Activated CD4-positive, CD25-positive, alpha-beta regulatory T cell treated with anti-CD3 and anti-CD28 coated beads, Interleukin-2, amount 50 U/mL, for 72 hours (primary cell): ENCODE results near the gene CSRNP3.
"Not testable (repeated sequence)": the region's sequence is repeated elsewhere in the genome, so short reads cannot be mapped to it uniquely, and the experiment has no call there.

Experiments
- DNase-seq: peaks from one replicate; pipeline ENCODE4 v3.0.0; 2021

Gene CSRNP3

GRCh38 chr2:165637396-165637795 lies 167.9 kb downstream of the CSRNP3 start:
- DNase-seq, result no peak

- DNase-seq, result no peak
Observed at GRCh38 chr2:165639504-165639903, 170.0 kb downstream of the CSRNP3 start.

- no peak for DNase-seq
Observed at GRCh38 chr2:165640247-165640929, 170.9 kb downstream of the CSRNP3 start.

GRCh38 chr2:165645930-165646831 lies 176.7 kb downstream of the CSRNP3 start:
- DNase-seq, result no peak

GRCh38 chr2:165647409-165647808 lies 177.9 kb downstream of the CSRNP3 start:
- DNase-seq, result no peak

DNA sequence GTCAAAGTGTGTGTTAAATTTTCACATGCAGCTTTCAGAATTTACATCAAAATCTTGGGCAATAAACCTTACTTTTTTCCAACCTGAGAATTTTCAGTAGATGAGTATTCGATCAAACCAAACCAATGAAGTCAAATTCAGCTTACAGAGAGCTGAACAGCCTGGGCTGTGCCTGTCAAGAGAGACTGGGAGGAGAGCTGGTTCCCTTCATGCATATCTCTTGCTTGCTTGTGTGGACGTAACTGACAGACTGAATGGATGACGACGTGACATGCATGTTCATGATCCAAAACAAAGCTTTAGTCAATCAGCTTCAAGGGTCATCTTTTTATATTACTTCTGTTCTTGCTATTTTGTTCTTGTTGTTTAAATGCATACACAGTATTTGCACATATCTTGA lies 179.3 kb downstream of the CSRNP3 start:
- no peak for DNase-seq

DNA sequence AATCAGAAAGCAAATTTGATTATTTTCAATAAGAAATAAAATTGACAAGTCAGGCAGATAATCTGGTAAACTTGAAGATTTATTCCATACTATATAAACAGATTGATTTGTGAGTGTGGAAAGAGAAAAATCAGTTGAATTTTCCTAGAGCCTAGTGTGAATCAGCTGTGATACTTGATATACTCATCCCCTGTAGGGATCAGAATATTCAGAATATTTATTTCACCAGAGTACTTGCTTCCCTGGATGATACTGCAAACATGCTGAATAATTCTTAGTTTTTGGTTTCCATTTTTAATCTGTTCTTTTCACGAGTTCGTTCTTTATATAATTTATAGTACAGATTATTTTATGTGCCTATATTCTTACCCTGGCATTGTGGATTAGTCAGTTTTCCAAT lies 181.7 kb downstream of the CSRNP3 start:
- no peak for DNase-seq

- no peak for DNase-seq
Observed at GRCh38 chr2:165655661-165656060, 186.2 kb downstream of the CSRNP3 start.

GRCh38 chr2:165660361-165660760 lies 190.9 kb downstream of the CSRNP3 start:
- no peak for DNase-seq

DNA sequence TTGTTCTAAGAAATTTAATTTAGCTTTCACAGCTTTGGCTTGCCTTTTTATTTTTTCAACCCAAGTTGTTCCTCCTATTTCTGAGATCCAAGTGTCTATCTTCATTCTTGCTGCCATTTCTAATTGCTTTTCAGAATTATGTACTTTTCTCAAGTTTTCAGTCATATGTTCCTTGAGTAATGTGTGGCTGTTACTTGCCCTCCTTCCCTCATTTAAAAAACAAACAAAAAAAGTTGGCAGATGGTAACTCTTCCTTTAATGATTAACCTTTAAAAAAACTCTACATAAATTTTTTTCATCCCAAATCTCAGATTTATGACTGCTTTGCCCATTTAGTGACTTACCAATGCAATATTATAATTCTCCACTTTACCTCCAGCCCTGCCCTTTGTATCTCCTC lies 193.2 kb downstream of the CSRNP3 start:
- no peak for DNase-seq

- DNase-seq, result no peak
Observed at GRCh38 chr2:165665614-165666013, 196.1 kb downstream of the CSRNP3 start.

DNA sequence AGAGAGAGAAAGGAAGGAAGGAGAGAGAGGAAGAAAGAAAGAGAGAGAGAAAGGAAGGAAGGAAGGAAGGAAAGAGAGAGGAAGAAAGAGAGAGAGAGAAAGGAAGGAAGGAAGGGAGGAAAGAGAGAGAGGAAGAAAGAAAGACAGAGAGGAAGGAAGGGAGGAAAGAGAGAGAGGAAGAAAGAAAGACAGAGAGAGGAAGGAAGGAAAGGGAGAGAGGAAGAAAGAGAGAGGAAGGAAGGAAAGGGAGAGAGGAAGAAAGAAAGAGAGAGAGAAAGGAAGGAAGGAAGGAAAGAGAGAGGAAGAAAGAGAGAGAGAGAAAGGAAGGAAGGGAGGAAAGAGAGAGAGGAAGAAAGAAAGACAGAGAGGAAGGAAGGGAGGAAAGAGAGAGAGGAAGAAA lies 196.6 kb downstream of the CSRNP3 start:
- DNase-seq, result not testable (repeated sequence)

DNA sequence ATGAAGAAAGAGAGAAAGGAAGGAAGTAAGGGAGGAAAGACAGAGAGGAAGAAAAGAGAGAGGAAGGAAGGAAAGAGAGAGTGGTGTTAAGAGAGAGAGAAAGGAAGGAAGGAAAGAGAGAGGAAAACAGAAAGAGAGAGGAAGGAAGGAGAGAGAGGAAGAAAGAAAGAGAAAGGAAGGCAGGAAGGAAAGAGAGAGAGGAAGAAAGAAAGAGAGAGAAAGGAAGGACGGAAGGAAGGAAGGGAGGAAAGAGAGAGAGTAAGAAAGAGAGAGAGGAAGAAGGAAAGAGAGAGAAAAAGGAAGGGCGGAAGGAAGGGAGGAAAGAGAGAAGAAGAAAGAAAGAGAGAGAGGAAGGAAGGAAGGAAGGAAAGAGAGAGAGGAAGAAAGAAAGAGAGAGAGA lies 197.1 kb downstream of the CSRNP3 start:
- no peak for DNase-seq

- no peak for DNase-seq
Observed at GRCh38 chr2:165667375-165667774, 197.9 kb downstream of the CSRNP3 start.

GRCh38 chr2:165674780-165675179 lies 205.3 kb downstream of the CSRNP3 start:
- DNase-seq, result no peak

- DNase-seq, result no peak
Observed at GRCh38 chr2:165675551-165675968, 206.1 kb downstream of the CSRNP3 start.

- DNase-seq, result no peak
Observed at GRCh38 chr2:165678882-165679281, 209.4 kb downstream of the CSRNP3 start.

- no peak for DNase-seq
Observed at GRCh38 chr2:165679621-165680020, 210.1 kb downstream of the CSRNP3 start.

- DNase-seq, result no peak
Observed at GRCh38 chr2:165681841-165682240, 212.3 kb downstream of the CSRNP3 start.

DNA sequence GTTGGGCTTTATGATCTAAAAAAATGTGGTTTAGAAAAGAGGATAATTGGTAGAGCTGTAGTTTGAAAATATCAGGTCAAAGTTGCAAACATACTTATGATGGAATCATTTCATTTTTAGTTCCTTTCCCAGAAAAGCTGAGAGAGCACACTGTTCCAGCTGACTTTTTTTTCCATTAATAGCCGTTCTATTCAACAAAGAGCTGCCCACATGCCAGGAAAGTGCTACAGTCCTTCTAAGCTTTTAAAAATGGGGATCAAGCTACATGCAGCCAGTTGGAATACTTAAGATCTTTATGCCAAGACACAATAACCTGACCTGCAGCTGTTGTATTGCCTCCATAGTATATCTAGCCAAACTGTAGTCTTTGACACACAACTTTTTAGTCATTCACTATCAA lies 213.0 kb downstream of the CSRNP3 start:
- no peak for DNase-seq

GRCh38 chr2:165686800-165687199 lies 217.3 kb downstream of the CSRNP3 start:
- no peak for DNase-seq

DNA sequence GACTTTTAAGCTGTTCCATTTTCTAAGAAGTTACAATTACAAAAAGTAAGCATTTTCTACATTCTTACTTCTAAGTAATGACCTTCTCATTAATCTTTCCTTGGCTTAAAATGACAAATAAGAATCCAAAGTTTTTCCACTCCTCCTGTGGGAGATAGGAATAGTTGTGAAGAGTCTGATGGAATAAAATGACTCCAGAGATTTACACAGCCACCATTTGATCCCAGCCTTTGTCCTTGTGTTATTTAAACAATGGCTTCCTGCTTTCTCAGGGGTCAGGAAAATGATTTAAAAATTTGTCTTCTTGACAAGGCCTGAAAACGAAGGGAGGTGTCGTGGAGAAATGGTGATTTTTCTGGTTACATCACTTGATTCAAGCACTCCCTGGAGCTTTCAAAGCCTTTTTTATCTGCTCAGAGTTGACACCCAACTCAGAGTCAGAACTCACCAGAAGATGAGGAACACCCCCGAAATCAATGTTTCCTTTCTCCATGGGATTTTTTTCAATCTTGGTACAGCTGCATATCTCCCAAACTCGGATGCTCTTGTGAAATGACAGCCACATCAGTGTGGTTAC lies 218.0 kb downstream of the CSRNP3 start:
- DNase-seq, result no peak

- DNase-seq, result no peak
Observed at GRCh38 chr2:165691615-165692014, 222.1 kb downstream of the CSRNP3 start.

DNA sequence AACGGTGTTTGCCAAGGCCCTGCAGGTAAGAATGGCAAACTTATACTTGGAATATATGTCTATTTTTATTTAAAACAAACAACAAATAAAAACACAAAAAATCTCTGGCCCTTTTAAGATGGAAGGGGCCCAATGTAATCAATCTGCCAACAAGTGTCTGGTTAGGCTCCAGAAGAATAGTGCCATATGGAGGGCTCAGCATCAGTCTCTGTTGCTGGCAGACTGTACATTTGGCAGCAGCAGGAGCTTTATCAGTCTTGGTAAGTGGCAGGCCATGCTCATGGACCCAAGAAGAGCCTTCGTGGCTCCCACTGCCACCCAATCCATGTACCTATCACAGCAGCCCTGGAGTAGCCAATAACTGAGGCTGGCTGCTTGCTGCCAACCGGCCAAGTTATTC lies 223.4 kb downstream of the CSRNP3 start:
- DNase-seq, result no peak
